ENCODE results near the gene ONECUT1. TPM values are rescaled to one million over a fixed set of nuclear protein-coding genes. Genes with fewer than 3 reads are reported as not detected.

Gene ONECUT1
- total RNA-seq, 1 donor from 2014 or later = 0.15 TPM

DNA sequence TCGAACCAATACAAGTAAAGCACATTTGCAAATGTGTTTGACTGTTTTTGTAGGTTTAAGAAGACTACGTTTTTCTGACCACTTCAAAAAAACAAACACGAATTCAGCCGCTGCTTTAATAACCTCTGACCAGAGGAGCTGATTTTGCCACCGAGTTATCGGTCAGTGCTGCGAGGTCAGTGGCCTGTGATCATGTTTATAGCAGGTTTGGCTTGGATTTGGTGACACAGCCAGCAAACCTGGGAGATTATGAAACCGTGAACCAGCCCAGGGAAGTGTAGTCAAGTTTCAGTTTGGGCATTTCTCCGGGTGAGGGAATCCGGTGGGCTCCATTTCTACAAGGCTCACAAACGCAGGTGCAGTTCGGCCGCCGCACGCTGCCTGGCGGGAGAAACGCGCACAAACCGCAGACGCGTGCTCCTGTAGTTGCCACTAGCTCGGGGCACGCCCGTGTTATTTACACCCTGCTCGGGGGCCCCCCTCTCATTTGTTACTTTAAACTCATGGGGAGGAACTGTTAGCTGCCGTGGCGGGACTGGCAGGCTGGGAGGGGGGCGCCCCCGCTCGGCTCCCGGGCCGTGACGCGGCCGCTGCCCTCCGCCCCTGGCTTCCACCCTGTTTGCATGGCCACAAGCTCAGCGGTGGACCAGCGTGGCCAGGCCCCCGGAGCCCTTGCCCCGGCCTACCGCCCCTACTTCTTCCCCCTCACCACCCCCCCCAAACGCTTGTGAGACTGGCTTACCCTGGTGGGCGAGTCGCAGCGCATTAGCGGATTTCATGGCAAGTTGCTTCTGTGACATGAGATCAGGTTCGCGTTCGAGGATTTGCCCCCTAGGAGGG, 13.6 kb upstream of the ONECUT1 start:
- Mint-ChIP-seq H3K36me3 (ENCODE audit: low read depth) (no peaks in the 10 kb centered on the region), H3K4me1 (ENCODE audit: low read depth) (peaks cover 15% of the 10 kb centered on the region), H3K4me3 (ENCODE audit: unreplicated experiment) (peak overlapping the region; percentile 54), H3K9me3 (ENCODE audit: low read depth) (no peaks in the 10 kb centered on the region), H3K27ac (ENCODE audit: unreplicated experiment) (no peak overlapping the region), H3K27me3 (ENCODE audit: low read depth) (peaks cover 67% of the 10 kb centered on the region)
- DNase-seq (ENCODE audit: low spot score) = no peak
- no peak for TF ChIP-seq CTCF (IDR thresholded peaks at IDR 0.05)

DNA sequence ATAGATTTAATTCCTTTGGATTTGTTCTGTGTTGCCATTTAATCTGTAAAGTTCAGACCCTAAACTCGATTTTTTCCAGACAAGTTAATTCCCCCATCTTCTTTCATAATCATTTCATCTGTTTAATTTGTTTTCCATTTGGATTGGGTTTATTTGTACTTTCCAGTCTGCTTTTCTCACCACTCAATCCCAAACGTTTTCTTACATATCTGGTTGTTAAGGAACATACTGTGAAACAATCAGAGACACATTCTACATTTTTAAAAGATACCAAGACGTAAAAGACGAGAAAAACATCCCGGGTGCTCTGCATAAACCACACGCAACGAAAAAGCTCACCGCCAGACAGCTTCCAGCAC, 13.0 kb upstream of the ONECUT1 start:
- no peaks in the 10 kb centered on the region for H3K9me3 Mint-ChIP-seq (ENCODE audit: low read depth)
- no peaks in the 10 kb centered on the region for H3K36me3 Mint-ChIP-seq (ENCODE audit: low read depth)
- H3K4me1 Mint-ChIP-seq (ENCODE audit: low read depth) = peaks cover 15% of the 10 kb centered on the region
- TF ChIP-seq CTCF (IDR thresholded peaks at IDR 0.05) = no peak
- peaks cover 69% of the 10 kb centered on the region for H3K27me3 Mint-ChIP-seq (ENCODE audit: low read depth)
- H3K27ac Mint-ChIP-seq (ENCODE audit: unreplicated experiment) = no peak overlapping the region
- H3K4me3 Mint-ChIP-seq (ENCODE audit: unreplicated experiment) = no peak overlapping the region
- no peak for DNase-seq (ENCODE audit: low spot score)

- TF ChIP-seq CTCF (IDR thresholded peaks at IDR 0.05) = no peak
- Mint-ChIP-seq H3K4me3 (ENCODE audit: unreplicated experiment) (no peak overlapping the region), H3K4me1 (ENCODE audit: low read depth) (peaks cover 15% of the 10 kb centered on the region), H3K36me3 (ENCODE audit: low read depth) (no peaks in the 10 kb centered on the region), H3K27ac (ENCODE audit: unreplicated experiment) (no peak overlapping the region), H3K27me3 (ENCODE audit: low read depth) (peaks cover 69% of the 10 kb centered on the region), H3K9me3 (ENCODE audit: low read depth) (no peaks in the 10 kb centered on the region)
- no peak for DNase-seq (ENCODE audit: low spot score)
Measured at GRCh38 chr15:52802110-52802509, 12.0 kb upstream of the ONECUT1 start.

- H3K36me3 Mint-ChIP-seq (ENCODE audit: low read depth) = no peaks in the 10 kb centered on the region
- H3K27ac Mint-ChIP-seq (ENCODE audit: unreplicated experiment) = no peak overlapping the region
- no peak for DNase-seq (ENCODE audit: low spot score)
- TF ChIP-seq CTCF (IDR thresholded peaks at IDR 0.05) = no peak
- H3K4me3 Mint-ChIP-seq (ENCODE audit: unreplicated experiment) = no peak overlapping the region
- no peaks in the 10 kb centered on the region for H3K9me3 Mint-ChIP-seq (ENCODE audit: low read depth)
- H3K4me1 Mint-ChIP-seq (ENCODE audit: low read depth) = peaks cover 15% of the 10 kb centered on the region
- H3K27me3 Mint-ChIP-seq (ENCODE audit: low read depth) = peaks cover 70% of the 10 kb centered on the region
Measured at GRCh38 chr15:52801748-52802085, 11.6 kb upstream of the ONECUT1 start.

DNA sequence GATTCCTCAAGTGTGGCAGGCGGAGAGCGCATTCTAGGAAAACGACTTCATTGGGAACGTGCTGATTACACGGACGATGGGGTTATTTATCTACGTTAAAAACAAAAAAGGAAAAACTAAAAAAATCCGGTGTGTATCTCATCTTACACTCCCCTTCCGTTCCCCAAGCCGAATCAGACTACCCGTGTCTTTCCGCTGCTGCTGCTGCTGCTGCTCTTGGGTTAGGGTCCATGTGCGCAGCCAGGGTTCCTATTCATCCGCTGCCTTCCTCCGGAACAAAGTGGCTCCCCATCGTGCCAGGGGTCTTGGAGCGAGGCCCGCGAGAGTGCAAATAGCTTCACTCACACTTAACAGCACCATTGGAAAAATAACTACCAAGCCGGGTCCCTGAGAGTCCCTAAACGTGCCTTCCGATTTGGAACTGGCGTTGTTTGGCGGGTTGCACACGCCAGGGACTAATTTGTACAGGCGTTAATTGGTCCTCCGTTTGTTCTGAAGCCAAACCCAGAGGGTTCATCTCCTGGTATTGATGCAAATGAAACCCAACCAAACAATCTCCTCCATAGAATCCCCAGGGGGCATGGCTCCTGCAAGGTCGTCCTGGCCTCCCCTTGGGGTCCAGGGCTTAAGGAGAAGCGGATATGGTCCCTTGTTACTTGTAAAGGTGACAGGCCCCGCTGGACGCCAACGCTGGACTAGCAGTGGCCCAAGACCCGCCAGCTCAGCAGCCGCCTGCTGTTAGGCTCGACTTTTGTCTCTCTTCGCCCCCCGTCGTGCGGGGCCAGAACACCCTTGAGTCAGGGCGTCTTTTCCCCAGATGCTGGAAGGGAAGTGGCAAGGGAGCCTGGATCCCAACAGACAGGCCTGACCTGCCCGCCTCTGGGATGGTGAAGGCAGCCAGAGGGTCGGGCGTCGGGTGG, 11.0 kb upstream of the ONECUT1 start:
- H3K27ac Mint-ChIP-seq (ENCODE audit: unreplicated experiment) = no peak overlapping the region
- peaks cover 70% of the 10 kb centered on the region for H3K27me3 Mint-ChIP-seq (ENCODE audit: low read depth)
- no peak for TF ChIP-seq CTCF (IDR thresholded peaks at IDR 0.05)
- H3K36me3 Mint-ChIP-seq (ENCODE audit: low read depth) = no peaks in the 10 kb centered on the region
- no peak for DNase-seq (ENCODE audit: low spot score)
- no peaks in the 10 kb centered on the region for H3K9me3 Mint-ChIP-seq (ENCODE audit: low read depth)
- H3K4me1 Mint-ChIP-seq (ENCODE audit: low read depth) = peaks cover 15% of the 10 kb centered on the region
- H3K4me3 Mint-ChIP-seq (ENCODE audit: unreplicated experiment) = no peak overlapping the region
